Left cardiac atrium (tissue), 4 donors: Measurements from ENCODE around the gene PHACTR4. TPM values are rescaled to one million over a fixed set of nuclear protein-coding genes. Genes with fewer than 3 reads are reported as not detected.
"Not testable (repeated sequence)": the region's sequence is repeated elsewhere in the genome, so short reads cannot be mapped to it uniquely, and the experiment has no call there.

Experiments
- ATAC-seq, 2 donors: fragments of 200-7000 bp; cut with Tn5 transposase; one replicate each; pipeline ENCODE4 v1.9.1; 2020; ENCODE audit warnings: mild to moderate bottlenecking in 2 of 2, moderate library complexity in 2 of 2
- DNase-seq: peaks from one replicate; pipeline ENCODE4 v3.0.0-alpha.2; 2020
- intact Hi-C, 2 donors: fragments of 100-400 bp; cut with DNase I; formaldehyde crosslinking; loops; one replicate each; pipeline versions ENCODE4 v1.14.1 to v1.15.1; 2022 to 2023
- total RNA-seq, 2 donors: library from RNA; stranded (reverse); fragmentation: NEBNext Ultra II Directional; extraction: Animal tissue kit (Norgen Biotek cat#: 25700); gene quantifications; one replicate each; pipeline ENCODE4 v1.2.1, GENCODE V29; 2021
- donor health status: DM: no; HTN: yes; CAD: no.
- donor health status: DM: no; HTN: yes; CAD: no; lungs with severe emphysema.
- donor health status: DM: yes; HTN: yes; CAD: no.
- donor health status: Dilated cardiomyopathy.

PHACTR4 gene
- total RNA-seq, 2 donors from 2014 or later: 20.8 to 26.2 TPM

DNA sequence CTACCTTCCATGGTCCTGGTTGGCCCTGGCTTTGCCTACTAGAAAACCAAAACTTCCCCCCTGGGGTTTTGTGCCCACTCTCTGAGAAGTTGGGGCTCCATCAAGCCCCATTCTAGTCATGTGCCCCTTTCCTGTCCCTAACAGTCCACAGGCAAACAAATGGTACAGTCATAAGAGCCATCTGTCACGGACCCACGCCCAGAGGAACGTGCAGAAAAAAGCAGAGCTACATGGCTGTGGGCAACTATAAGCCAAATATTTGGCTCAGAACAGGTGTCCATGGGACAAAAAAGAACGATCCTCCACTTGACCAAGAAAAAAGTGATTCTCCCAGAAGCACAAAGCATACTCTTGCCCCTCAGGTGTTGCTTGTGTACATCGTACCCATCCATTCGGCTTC, 168.7 kb downstream of the PHACTR4 start:
- ATAC-seq: no peak
- intact Hi-C loops: no loop called here

DNA sequence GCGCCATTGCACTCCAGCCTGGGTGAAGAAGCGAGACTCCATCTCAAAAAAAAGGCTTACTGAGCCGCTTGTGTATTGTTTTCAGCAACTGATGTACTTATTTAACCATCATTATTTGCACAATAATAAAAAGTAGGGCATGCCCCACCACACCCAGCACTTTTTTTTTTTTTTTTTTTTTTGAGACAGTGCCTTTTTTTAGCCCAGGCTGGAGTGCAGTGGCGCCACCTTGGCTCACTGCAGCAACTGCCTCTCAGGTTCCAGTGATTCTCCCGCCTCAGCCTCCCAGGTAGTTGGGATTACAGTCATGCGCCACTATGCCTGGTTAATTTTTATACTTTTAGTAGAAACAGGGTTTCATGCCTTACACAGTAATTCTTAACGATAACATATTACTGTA, 171.1 kb downstream of the PHACTR4 start:
- ATAC-seq: no peak
- intact Hi-C loops: no loop called here
- DNase-seq: no peak

More for the DNA sequence above, 168.7 kb downstream of the PHACTR4 start:
- DNase-seq: no peak

DNA sequence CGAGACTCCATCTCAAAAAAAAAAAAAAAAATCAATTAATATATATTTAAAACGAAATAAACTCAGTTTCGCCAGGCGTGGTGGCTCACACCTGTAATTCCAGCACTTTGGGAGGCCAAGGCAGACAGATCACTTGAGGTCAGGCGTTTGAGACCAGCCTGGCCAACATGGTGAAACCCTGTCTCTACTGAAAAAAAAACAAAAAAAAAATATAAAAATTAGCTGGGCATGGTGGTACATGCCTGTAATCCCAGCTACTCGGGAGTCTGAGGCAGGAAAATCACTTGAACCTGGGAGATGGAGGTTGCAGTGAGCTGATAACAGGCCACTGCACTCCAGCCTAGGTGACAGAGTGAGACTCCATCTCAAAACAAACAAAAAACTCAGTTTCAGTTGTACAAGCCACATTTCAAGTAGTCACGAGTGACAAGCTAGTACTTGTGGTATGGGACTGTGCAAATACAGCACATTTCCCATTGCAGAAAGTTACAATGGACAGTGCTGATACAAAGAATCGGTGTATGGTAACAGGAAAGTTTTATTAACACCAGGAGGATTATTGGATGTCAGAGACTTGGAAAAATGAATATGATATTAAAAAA, 172.0 kb downstream of the PHACTR4 start:
- DNase-seq, intact Hi-C loops, ATAC-seq: not testable (repeated sequence)

DNA sequence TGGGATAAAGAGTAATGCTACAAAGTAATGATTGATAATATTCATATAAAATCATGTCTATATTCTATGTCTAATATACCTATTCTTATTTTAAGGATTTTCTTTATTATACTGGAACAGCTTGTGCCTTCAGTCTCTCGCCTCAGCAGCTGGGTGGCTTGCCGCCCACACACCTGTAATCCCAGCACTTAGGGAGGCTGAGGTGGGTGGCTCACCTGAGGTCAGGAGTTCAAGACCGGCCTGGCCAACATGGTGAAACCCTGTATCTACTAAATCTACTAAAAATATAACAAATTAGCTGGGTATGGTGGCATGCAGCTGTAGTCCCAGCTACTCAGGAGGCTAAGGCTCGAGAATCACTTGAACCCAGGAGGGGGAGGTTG, 175.7 kb downstream of the PHACTR4 start:
- no peak for DNase-seq

DNA sequence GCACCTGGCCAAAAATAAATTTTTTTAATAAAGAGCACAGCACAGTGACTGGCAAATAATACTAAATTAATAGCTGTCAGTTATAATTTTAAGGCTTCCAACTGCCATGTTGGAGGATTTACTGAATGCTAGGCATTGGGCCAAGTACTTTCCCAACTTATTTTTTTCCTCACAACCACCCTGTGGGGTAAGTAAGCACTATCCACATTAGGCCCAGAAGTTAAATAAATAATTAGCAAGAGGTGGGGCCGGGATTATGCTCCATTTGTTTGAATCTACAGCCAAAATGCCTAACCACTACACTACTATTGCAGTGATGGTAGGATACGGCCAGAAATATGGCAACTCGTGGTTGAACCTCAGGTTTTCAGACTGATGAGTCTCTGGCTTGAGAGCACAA, 178.8 kb downstream of the PHACTR4 start:
- ATAC-seq (no peak), DNase-seq (no peak)
- intact Hi-C loops: no loop called here

More for the DNA sequence above, 175.7 kb downstream of the PHACTR4 start:
- no peak for ATAC-seq
- intact Hi-C loops: no loop called here

Other genes starting within 250 kb of the PHACTR4 start
- 1 to 10 TPM; 4.7 to 5.2 TPM for gene PTAFR, start 193.1 kb upstream of the PHACTR4 start, total RNA-seq
- 10 to 100 TPM; 59.6 to 62.1 TPM for gene DNAJC8, start 136.7 kb upstream of the PHACTR4 start, total RNA-seq
- 100 to 1,000 TPM; 241 to 296 TPM for gene ATP5IF1, start 133.6 kb upstream of the PHACTR4 start, total RNA-seq
- gene SESN2, start 110.2 kb upstream of the PHACTR4 start, total RNA-seq: 1 to 10 TPM; 4.4 to 4.5 TPM
- gene MED18, start 40.7 kb upstream of the PHACTR4 start, total RNA-seq: 1 to 10 TPM; 8.1 to 9.5 TPM
- gene RCC1, start 136.3 kb downstream of the PHACTR4 start, total RNA-seq: 10 to 100 TPM in 1 of 2 donors, 1 to 10 TPM in 1; 7.3 to 10.8 TPM
- gene TRNAU1AP, start 183.3 kb downstream of the PHACTR4 start, total RNA-seq: 10 to 100 TPM; 15.5 TPM
- gene RAB42, start 222.5 kb downstream of the PHACTR4 start, total RNA-seq: 1 to 10 TPM; 1.6 to 2.7 TPM